Right lobe of liver (tissue), 6 donors: Measurements from ENCODE around the gene WDFY4. TPM values are rescaled to one million over a fixed set of nuclear protein-coding genes. Genes with fewer than 3 reads are reported as not detected.

Experiments
- ATAC-seq, 4 donors: fragments of 200-7000 bp; cut with Tn5 transposase; one replicate each; pipeline ENCODE4 v1.9.1; 2020; ENCODE audit warnings: mild to moderate bottlenecking in 4 of 4, moderate library complexity in 4 of 4
- DNase-seq, 3 donors: peaks; one replicate each; pipeline ENCODE4 v3.0.0-alpha.2; 2020
- H3K27ac ChIP-seq, 3 donors: fragments of 200-600 bp; one replicate each; pipeline ENCODE4 v1.8.0; 2022
- H3K27me3 ChIP-seq, 2 donors: fragments of 200-600 bp; one replicate each; pipeline ENCODE4 v1.8.0; 2022
- H3K36me3 ChIP-seq, 4 donors: fragments of 200-600 bp; sonication (generic) in 1 of 4; one replicate each; pipeline versions ENCODE4 v1.5.1 to v1.8.0; 2017 to 2022; ENCODE audit warnings: control low read depth in 1 of 4
- H3K4me1 ChIP-seq, 4 donors: fragments of 200-600 bp; sonication (generic) in 1 of 4; one replicate each; pipeline versions ENCODE4 v1.5.1 to v1.8.0; 2017 to 2022; ENCODE audit warnings: control low read depth in 1 of 4
- H3K4me3 ChIP-seq, 3 donors: fragments of 200-600 bp; one replicate each; pipeline ENCODE4 v1.8.0; 2022
- H3K9me3 ChIP-seq, 4 donors: fragments of 200-600 bp; sonication (generic) in 1 of 4; one replicate each; pipeline versions ENCODE4 v1.5.1 to v1.8.0; 2017 to 2022; ENCODE audit warnings: control low read depth in 1 of 4
- CTCF ChIP-seq, 4 donors: fragments of 200-600 bp in 3 of 4; fragments of 450-650 bp in 1 of 4; IDR thresholded peaks; one replicate each; pipeline versions ENCODE4 v1.5.1 to v1.8.0; 2016 to 2022; ENCODE audit warnings: antibody characterized with exemption in 4 of 4, mild to moderate bottlenecking in 2 of 4
- POLR2A ChIP-seq: fragments of 450-650 bp; IDR thresholded peaks from one replicate; pipeline ENCODE4 v1.6.1; 2017; ENCODE audit warnings: antibody characterized with exemption, mild to moderate bottlenecking
- WGBS: methylation state at CpG from one replicate; pipeline ENCODE4 v1.1.6; 2018; ENCODE audit warnings: low coverage, low lambda C conversion rate; ENCODE audit not compliant: insufficient coverage; ENCODE audit errors: missing lambda C conversion rate; 5-methylcytosine and 5-hydroxymethylcytosine counted together
- intact Hi-C, 2 donors: fragments of 100-400 bp; cut with DNase I; formaldehyde crosslinking; loops; one replicate each; pipeline versions ENCODE4 v1.11.2 to v1.14.1; 2022
- total RNA-seq, 6 experiments: library from RNA; depleted of rRNA in 2 of 6; stranded (reverse); fragments of >200 nt in 2 of 6; fragmentation: NEBNext Ultra II Directional in 3 of 6; extraction: Animal tissue kit (Norgen Biotek cat#: 25700) in 3 of 6; gene quantifications; one replicate each; pipeline versions ENCODE4 v1.1.0 to v1.2.4, GENCODE V29; 2016 to 2023
- donor health status: DM: no; HTN: yes; CAD: no.
- donor health status: DM: no; HTN: no; CAD: no.
- donor health status: DM: no; HTN: no; CAD: no.
- donor health status: DM: no; HTN: yes; CAD: no.
- donor health status: DM: no; HTN: yes; CAD: no.

The WDFY4 gene
- total RNA-seq, 6 experiments from 2014 or later = 1.4 to 4.1 (median 1.9) TPM

- whole genome bisulfite sequencing = 36% methylated on average over 2 of the region's 2 CpGs
- TF ChIP-seq POLR2A (no peak), CTCF (IDR thresholded peaks at IDR 0.05) (no peak)
Observed at GRCh38 chr10:48807791-48808470, 123.3 kb downstream of the WDFY4 start.

GRCh38 chr10:48809261-48809660 is 124.6 kb downstream of the WDFY4 start:
- Histone ChIP-seq H3K9me3 (no peaks in the 10 kb centered on the region), H3K27me3 (no peaks in the 10 kb centered on the region), H3K4me1 (no peaks in the 10 kb centered on the region), H3K36me3 (no peaks in the 10 kb centered on the region), H3K4me3 (no peak overlapping the region), H3K27ac (no peak overlapping the region)
- WGBS = 68% methylated on average over 2 of the region's 2 CpGs
- intact Hi-C loops = no loop called here
- ATAC-seq = no peak
- no peak for DNase-seq
- TF ChIP-seq POLR2A = no peak
- TF ChIP-seq CTCF (IDR thresholded peaks at IDR 0.05) = no peak

More at GRCh38 chr10:48807791-48808470, 123.3 kb downstream of the WDFY4 start:
- no peaks in the 10 kb centered on the region for H3K4me1 ChIP-seq
- DNase-seq (no peak), ATAC-seq (no peak)
- intact Hi-C loops = no loop called here
- H3K9me3 ChIP-seq = no peaks in the 10 kb centered on the region
- H3K4me3 ChIP-seq = no peak overlapping the region
- H3K27ac ChIP-seq = no peak overlapping the region
- H3K27me3 ChIP-seq = no peaks in the 10 kb centered on the region
- H3K36me3 ChIP-seq = no peaks in the 10 kb centered on the region

- H3K36me3 ChIP-seq = no peaks in the 10 kb centered on the region
- no peak overlapping the region for H3K4me3 ChIP-seq
- no peaks in the 10 kb centered on the region for H3K9me3 ChIP-seq
- TF ChIP-seq CTCF (IDR thresholded peaks at IDR 0.05) = no peak
- no peak for TF ChIP-seq POLR2A
- no peak for ATAC-seq
- no CpG with 5 or more reads among the region's 5 CpGs for WGBS
- H3K27ac ChIP-seq = no peak overlapping the region
- DNase-seq = no peak
- no peaks in the 10 kb centered on the region for H3K4me1 ChIP-seq
- no peaks in the 10 kb centered on the region for H3K27me3 ChIP-seq
- intact Hi-C loops = no loop called here
Observed at GRCh38 chr10:48811461-48811860, 126.8 kb downstream of the WDFY4 start.

GRCh38 chr10:48811917-48812316 is 127.2 kb downstream of the WDFY4 start:
- Histone ChIP-seq H3K27ac (no peak overlapping the region), H3K27me3 (no peaks in the 10 kb centered on the region), H3K9me3 (no peaks in the 10 kb centered on the region), H3K4me1 (no peaks in the 10 kb centered on the region), H3K4me3 (no peak overlapping the region), H3K36me3 (no peaks in the 10 kb centered on the region)
- intact Hi-C loops = no loop called here
- 51% methylated on average over 4 of the region's 4 CpGs for WGBS
- DNase-seq (no peak), ATAC-seq (no peak)
- no peak for TF ChIP-seq CTCF (IDR thresholded peaks at IDR 0.05)
- no peak for TF ChIP-seq POLR2A

- DNase-seq = no peak
- no peak overlapping the region for H3K4me3 ChIP-seq
- TF ChIP-seq POLR2A (no peak), CTCF (IDR thresholded peaks at IDR 0.05) (no peak)
- H3K9me3 ChIP-seq = no peaks in the 10 kb centered on the region
- ATAC-seq = no peak
- intact Hi-C loops = no loop called here
- no peak overlapping the region for H3K27ac ChIP-seq
- H3K4me1 ChIP-seq = no peaks in the 10 kb centered on the region
- no peaks in the 10 kb centered on the region for H3K27me3 ChIP-seq
- no peaks in the 10 kb centered on the region for H3K36me3 ChIP-seq
- WGBS = 39% methylated on average over 1 of the region's 1 CpG
Observed at GRCh38 chr10:48813291-48813690, 128.6 kb downstream of the WDFY4 start.
